H9 (cell line): Measurements from ENCODE around the gene MUC5AC. TPM values are rescaled to one million over a fixed set of nuclear protein-coding genes. Genes with fewer than 3 reads are reported as not detected.

ENCODE experiments used
- DNase-seq: peaks from one replicate; pipeline ENCODE4 v3.0.0-alpha.2; 2017
- H2AFZ ChIP-seq: one replicate; pipeline ENCODE4 v1.6.1; 2013; ENCODE audit warnings: mild to moderate bottlenecking, low read length, control low read depth, moderate library complexity
- H2AK5ac ChIP-seq: 2 replicates; pipeline ENCODE4 v1.6.1; 2013; ENCODE audit warnings: low read length, control low read depth, mixed read lengths; ENCODE audit not compliant: insufficient read length
- H2BK120ac ChIP-seq: one replicate; pipeline ENCODE4 v1.6.1; 2013; ENCODE audit warnings: low read depth, mild to moderate bottlenecking, low read length, control low read depth, inconsistent platforms; ENCODE audit not compliant: poor library complexity, severe bottlenecking
- H2BK12ac ChIP-seq: 2 replicates; pipeline ENCODE4 v1.6.1; 2013; ENCODE audit warnings: low read length, control low read depth, mixed read lengths, low read depth; ENCODE audit not compliant: insufficient read length
- H2BK15ac ChIP-seq: 2 replicates; pipeline ENCODE4 v1.6.1; 2013; ENCODE audit warnings: low read depth, low read length, control low read depth
- H2BK20ac ChIP-seq: one replicate; pipeline ENCODE4 v1.6.1; 2013; ENCODE audit warnings: low read depth, mild to moderate bottlenecking, low read length, control low read depth, inconsistent platforms; ENCODE audit not compliant: poor library complexity, severe bottlenecking
- H2BK5ac ChIP-seq: 2 replicates; pipeline ENCODE4 v1.6.1; 2013; ENCODE audit warnings: low read length, control low read depth, mixed read lengths; ENCODE audit not compliant: insufficient read length
- H3K14ac ChIP-seq: 2 replicates; pipeline ENCODE4 v1.6.1; 2013; ENCODE audit warnings: low read length, control low read depth; ENCODE audit not compliant: insufficient read depth
- H3K18ac ChIP-seq: 2 replicates; pipeline ENCODE4 v1.6.1; 2013; ENCODE audit warnings: low read depth, mild to moderate bottlenecking, mixed read lengths, low read length, control low read depth; ENCODE audit not compliant: insufficient read length
- H3K23ac ChIP-seq: 2 replicates; pipeline ENCODE4 v1.6.1; 2013; ENCODE audit warnings: low read length, control low read depth, mixed read lengths, low read depth; ENCODE audit not compliant: insufficient read length
- H3K23me2 ChIP-seq: 2 replicates; pipeline ENCODE4 v1.6.1; 2013; ENCODE audit warnings: low read depth, mild to moderate bottlenecking, mixed read lengths, low read length, control low read depth; ENCODE audit not compliant: insufficient read length, poor library complexity, severe bottlenecking
- H3K27ac ChIP-seq: 2 replicates; pipeline ENCODE4 v1.5.1; 2013; ENCODE audit warnings: low read length, control low read depth, mixed read lengths, low read depth; ENCODE audit not compliant: insufficient read length
- H3K27me3 ChIP-seq: 2 replicates; pipeline ENCODE4 v1.6.1; 2013; ENCODE audit warnings: low read length, control low read depth, inconsistent platforms; ENCODE audit not compliant: insufficient read depth
- H3K4ac ChIP-seq: 2 replicates; pipeline ENCODE4 v1.6.1; 2013; ENCODE audit warnings: low read depth, mild to moderate bottlenecking, control low read depth, inconsistent platforms, low read length, moderate library complexity
- H3K4me1 ChIP-seq: 2 replicates; pipeline ENCODE4 v1.6.1; 2013; ENCODE audit warnings: low read length, control low read depth, inconsistent platforms; ENCODE audit not compliant: insufficient read depth
- H3K4me2 ChIP-seq: 2 replicates; pipeline ENCODE4 v1.6.1; 2013; ENCODE audit warnings: low read length, control low read depth, mixed read lengths; ENCODE audit not compliant: insufficient read length, insufficient read depth
- H3K56ac ChIP-seq: 2 replicates; pipeline ENCODE4 v1.6.1; 2013; ENCODE audit warnings: low read depth, mild to moderate bottlenecking, mixed read lengths, low read length, control low read depth; ENCODE audit not compliant: insufficient read length
- H3K79me1 ChIP-seq: 2 replicates; pipeline ENCODE4 v1.6.1; 2013; ENCODE audit warnings: low read depth, mild to moderate bottlenecking, moderate library complexity, low read length, control low read depth, inconsistent platforms; ENCODE audit not compliant: insufficient read depth, poor library complexity, severe bottlenecking
- H3K79me2 ChIP-seq: 2 replicates; pipeline ENCODE4 v1.6.1; 2013; ENCODE audit warnings: low read length, control low read depth, inconsistent platforms; ENCODE audit not compliant: insufficient read depth
- H3K9ac ChIP-seq: 2 replicates; pipeline ENCODE4 v1.6.1; 2013; ENCODE audit warnings: low read length, control low read depth, mixed read lengths; ENCODE audit not compliant: insufficient read length; ENCODE audit errors: extremely low read depth
- H3K9me3 ChIP-seq: one replicate; pipeline ENCODE4 v1.6.1; 2013; ENCODE audit warnings: low read depth, low read length, inconsistent platforms; ENCODE audit not compliant: control insufficient read depth
- H3T11ph ChIP-seq: one replicate; pipeline ENCODE4 v1.6.1; 2013; ENCODE audit warnings: mild to moderate bottlenecking, low read length, control low read depth, inconsistent platforms
- H4K20me1 ChIP-seq: one replicate; pipeline ENCODE4 v1.6.1; 2013; ENCODE audit not compliant: control insufficient read depth, insufficient read length, insufficient read depth
- H4K5ac ChIP-seq: 2 replicates; pipeline ENCODE4 v1.6.1; 2013; ENCODE audit warnings: low read depth, mild to moderate bottlenecking, mixed read lengths, low read length, control low read depth; ENCODE audit not compliant: insufficient read length
- H4K8ac ChIP-seq: replicated peaks from 2 replicates; pipeline ENCODE4 v1.6.1; 2013; ENCODE audit warnings: low read length, control low read depth, mixed read lengths, low read depth; ENCODE audit not compliant: insufficient read length
- H4K91ac ChIP-seq: 2 replicates; pipeline ENCODE4 v1.6.1; 2013; ENCODE audit warnings: low read depth, mild to moderate bottlenecking, moderate library complexity, mixed read lengths, low read length, control low read depth; ENCODE audit not compliant: insufficient read length
- H3K27ac Mint-ChIP-seq, 3 experiments: 2 replicates in 2 of 3; 3 replicates in 1 of 3; pipeline ENCODE4 v1.8.0; 2020 to 2021; ENCODE audit warnings: mixed read lengths in 3 of 3, mild to moderate bottlenecking in 1 of 3, moderate library complexity in 1 of 3
- H3K27me3 Mint-ChIP-seq: 2 replicates; pipeline ENCODE4 v1.8.0; 2021; ENCODE audit warnings: low read depth, mild to moderate bottlenecking, moderate library complexity, mixed read lengths
- H3K36me3 Mint-ChIP-seq, 3 experiments: 2 replicates in 2 of 3; 3 replicates in 1 of 3; pipeline ENCODE4 v1.8.0; 2020 to 2021; ENCODE audit warnings: low read depth in 3 of 3, mixed read lengths in 3 of 3; ENCODE audit not compliant: insufficient read depth in 1 of 3
- H3K4me1 Mint-ChIP-seq, 2 experiments: 2 replicates each; pipeline ENCODE4 v1.8.0; 2020; ENCODE audit warnings: mixed read lengths in 2 of 2
- H3K4me3 Mint-ChIP-seq, 2 experiments: 2 replicates in 1 of 2; 3 replicates in 1 of 2; pipeline ENCODE4 v1.8.0; 2020 to 2021; ENCODE audit warnings: mild to moderate bottlenecking in 2 of 2, mixed read lengths in 2 of 2, moderate library complexity in 1 of 2
- H3K9me3 Mint-ChIP-seq, 2 experiments: 2 replicates in 1 of 2; 3 replicates in 1 of 2; pipeline ENCODE4 v1.8.0; 2020; ENCODE audit warnings: mild to moderate bottlenecking in 2 of 2, mixed read lengths in 2 of 2, moderate library complexity in 1 of 2
- WGBS: extraction: QIAGEN DNeasy Blood & Tissue Kit; methylation state at CpG from one replicate; pipeline ENCODE4 v1.1.7; 2013; ENCODE audit warnings: missing lambda C conversion rate, low lambda C conversion rate, mixed read lengths; ENCODE audit not compliant: insufficient read length; ENCODE audit errors: extremely low coverage; 5-methylcytosine and 5-hydroxymethylcytosine counted together
- total RNA-seq: library from RNA; stranded (reverse); gene quantifications from 2 replicates; pipeline ENCODE4 v1.2.1, GENCODE V29; 2021
- TF ChIP-seq, protein P1 (sequence below): fragments of 200-600 bp; sonication (generic); conservative IDR thresholded peaks from 3 replicates; pipeline ENCODE4 v1.8.0; 2021; ENCODE audit warnings: antibody characterized with exemption, mild to moderate bottlenecking

The MUC5AC gene
- total RNA-seq, 1 experiment from 2014 or later: not detected

DNA sequence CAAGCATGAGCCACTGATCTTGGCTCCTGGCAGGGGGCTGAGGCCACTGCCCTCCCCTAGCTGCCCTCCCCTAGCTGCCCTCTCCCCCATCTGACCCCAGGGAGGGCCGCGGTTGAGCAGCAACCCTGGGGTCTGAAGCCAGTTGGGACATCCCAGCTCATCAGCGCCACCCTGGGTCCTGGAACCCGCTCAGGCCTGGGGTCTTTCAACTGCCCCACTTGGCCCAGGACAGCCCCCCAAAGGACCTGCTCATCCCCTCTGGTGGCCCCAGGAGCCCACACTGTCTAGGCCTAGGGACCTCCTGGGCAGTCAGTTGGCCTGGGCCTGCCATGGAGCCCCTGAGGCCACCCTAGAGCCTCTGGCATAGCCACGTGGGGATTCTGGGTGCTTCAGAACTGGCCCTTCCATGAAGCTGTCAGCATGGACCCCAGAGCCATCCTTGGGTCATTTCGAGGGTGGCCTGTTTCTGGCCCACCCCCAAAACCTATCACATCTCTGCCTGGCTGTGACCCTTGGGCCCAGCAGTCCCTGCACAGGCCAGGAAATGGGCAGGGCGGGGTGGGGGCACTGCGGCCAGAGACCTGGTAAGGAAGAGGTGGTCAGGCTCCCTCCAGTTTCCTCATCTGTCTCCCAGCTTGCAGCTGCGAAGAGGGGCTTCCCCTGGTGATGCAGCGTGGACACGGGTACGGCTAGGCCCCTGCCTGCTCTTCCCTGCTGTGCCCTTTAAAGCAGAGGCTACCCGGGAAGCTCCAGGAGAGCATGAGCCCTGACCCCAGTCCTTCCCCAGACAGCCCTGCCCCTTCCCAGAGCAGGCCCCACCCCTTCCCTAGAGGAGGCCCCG is 45.2 kb upstream of the MUC5AC start:
- DNase-seq: no peak
- Histone ChIP-seq H3K4me2 (no peak overlapping the region), H2AFZ (no peak overlapping the region), H4K8ac (no peak overlapping the region), H3K4me1 (no peaks in the 10 kb centered on the region), H4K20me1 (peaks cover 2% of the 10 kb centered on the region), H3T11ph (no peak overlapping the region), H4K91ac (no peak overlapping the region), H3K14ac (no peak overlapping the region), H3K27me3 (no peaks in the 10 kb centered on the region), H2BK5ac (no peak overlapping the region), H3K18ac (no peak overlapping the region), H3K79me2 (no peaks in the 10 kb centered on the region), H3K23me2 (no peaks in the 10 kb centered on the region), H2AK5ac (no peak overlapping the region), H3K9me3 (no peaks in the 10 kb centered on the region), H3K27ac (no peak overlapping the region), H2BK120ac (no peak overlapping the region), H2BK12ac (no peak overlapping the region), H4K5ac (no peak overlapping the region), H2BK15ac (no peak overlapping the region), H3K4ac (no peak overlapping the region), H2BK20ac (no peak overlapping the region), H3K56ac (no peak overlapping the region), H3K79me1 (no peaks in the 10 kb centered on the region), H3K23ac (no peak overlapping the region), H3K9ac (no peak overlapping the region)
- H3K4me3 Mint-ChIP-seq: no peak overlapping the region
- H3K4me1 Mint-ChIP-seq: peaks cover 2 to 5% of the 10 kb centered on the region in 2 experiments; a peak in 2 of 4 replicates
- WGBS: no CpG with 5 or more reads among the region's 14 CpGs
- no peak overlapping the region for H3K27ac Mint-ChIP-seq
- TF ChIP-seq, protein P1, sequence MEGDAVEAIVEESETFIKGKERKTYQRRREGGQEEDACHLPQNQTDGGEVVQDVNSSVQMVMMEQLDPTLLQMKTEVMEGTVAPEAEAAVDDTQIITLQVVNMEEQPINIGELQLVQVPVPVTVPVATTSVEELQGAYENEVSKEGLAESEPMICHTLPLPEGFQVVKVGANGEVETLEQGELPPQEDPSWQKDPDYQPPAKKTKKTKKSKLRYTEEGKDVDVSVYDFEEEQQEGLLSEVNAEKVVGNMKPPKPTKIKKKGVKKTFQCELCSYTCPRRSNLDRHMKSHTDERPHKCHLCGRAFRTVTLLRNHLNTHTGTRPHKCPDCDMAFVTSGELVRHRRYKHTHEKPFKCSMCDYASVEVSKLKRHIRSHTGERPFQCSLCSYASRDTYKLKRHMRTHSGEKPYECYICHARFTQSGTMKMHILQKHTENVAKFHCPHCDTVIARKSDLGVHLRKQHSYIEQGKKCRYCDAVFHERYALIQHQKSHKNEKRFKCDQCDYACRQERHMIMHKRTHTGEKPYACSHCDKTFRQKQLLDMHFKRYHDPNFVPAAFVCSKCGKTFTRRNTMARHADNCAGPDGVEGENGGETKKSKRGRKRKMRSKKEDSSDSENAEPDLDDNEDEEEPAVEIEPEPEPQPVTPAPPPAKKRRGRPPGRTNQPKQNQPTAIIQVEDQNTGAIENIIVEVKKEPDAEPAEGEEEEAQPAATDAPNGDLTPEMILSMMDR: no peak
- H3K27me3 Mint-ChIP-seq: peaks cover 7% of the 10 kb centered on the region
- peaks cover 0 to 5% of the 10 kb centered on the region in 2 experiments; a peak in 4 of 5 replicates for H3K9me3 Mint-ChIP-seq
- peaks cover 0 to 3% (median 2%) of the 10 kb centered on the region in 3 experiments; a peak in 1 of 7 replicates for H3K36me3 Mint-ChIP-seq
